H1 (cell line): ENCODE results near the gene CYP46A1. TPM values are rescaled to one million over a fixed set of nuclear protein-coding genes. Genes with fewer than 3 reads are reported as not detected.

Experiments
- CTCF ChIA-PET: fragments of 300-600 bp; sonication (Branson Sonifier 250); formaldehyde crosslinking; loops from one replicate; lab custom pipeline; 2021; ENCODE audit not compliant: partially characterized antibody; lab: Charles Lee
- POLR2A ChIA-PET: fragments of 300-600 bp; sonication (Branson Sonifier 250); formaldehyde crosslinking; loops from one replicate; lab custom pipeline; 2021; ENCODE audit warnings: inconsistent platforms; ENCODE audit not compliant: partially characterized antibody; lab: Charles Lee
- DNase-seq, 2 experiments: peaks; one replicate each; pipeline versions ENCODE4 v3.0.0 to v3.0.0-alpha.2; 2010 to 2022; ENCODE audit warnings: low spot score in 2 of 2, low read depth in 1 of 2, mixed read lengths in 1 of 2
- FAIRE-seq: peaks from 2 replicates; lab custom pipeline; 2011; peaks lifted over from hg19 to GRCh38; lab: Jason Lieb, UNC
- H2AFZ ChIP-seq: 2 replicates; pipeline ENCODE4 v1.8.1; 2012; ENCODE audit warnings: low read length, inconsistent platforms
- H2AK5ac ChIP-seq: 2 replicates; pipeline ENCODE4 v1.6.1; 2013; ENCODE audit warnings: low read depth, low read length
- H2BK120ac ChIP-seq: replicated peaks from 2 replicates; pipeline ENCODE3; 2013; ENCODE audit warnings: low read depth, low read length, inconsistent platforms
- H2BK12ac ChIP-seq: 2 replicates; pipeline ENCODE4 v1.6.1; 2013; ENCODE audit warnings: low read depth, low read length
- H2BK15ac ChIP-seq: 2 replicates; pipeline ENCODE4 v1.6.1; 2013; ENCODE audit warnings: low read length
- H2BK20ac ChIP-seq: 2 replicates; pipeline ENCODE4 v1.6.1; 2013; ENCODE audit warnings: low read length
- H2BK5ac ChIP-seq: 2 replicates; pipeline ENCODE4 v1.6.1; 2013; ENCODE audit warnings: low read depth, low read length
- H3K14ac ChIP-seq: 2 replicates; pipeline ENCODE4 v1.6.1; 2013; ENCODE audit warnings: inconsistent platforms; ENCODE audit not compliant: insufficient read length
- H3K18ac ChIP-seq: 2 replicates; pipeline ENCODE4 v1.6.1; 2013; ENCODE audit warnings: low read length; ENCODE audit errors: extremely low read depth
- H3K23ac ChIP-seq: 2 replicates; pipeline ENCODE4 v1.6.1; 2013; ENCODE audit warnings: inconsistent platforms; ENCODE audit not compliant: insufficient read length
- H3K23me2 ChIP-seq: 2 replicates; pipeline ENCODE4 v1.6.1; 2013; ENCODE audit warnings: low read depth, low read length
- H3K27ac ChIP-seq: 2 replicates; pipeline ENCODE4 v1.6.1; 2011; ENCODE audit warnings: low read depth, low read length, inconsistent platforms
- H3K27me3 ChIP-seq, 4 experiments: replicated peaks in 1 of 4; 1 replicate in 1 of 4; 2 replicates in 3 of 4; pipeline versions ENCODE4 v1.6.1 to v1.8.1; 2011 to 2013; ENCODE audit warnings: low read length in 3 of 4, mild to moderate bottlenecking in 3 of 4, inconsistent platforms in 2 of 4, mixed read lengths in 2 of 4, moderate library complexity in 1 of 4; ENCODE audit not compliant: control insufficient read depth in 3 of 4, insufficient read depth in 3 of 4; ENCODE audit errors: extremely low read depth in 1 of 4
- H3K36me3 ChIP-seq, 4 experiments: 2 replicates each; pipeline versions ENCODE4 v1.6.1 to v1.8.1; 2011 to 2013; ENCODE audit warnings: mild to moderate bottlenecking in 4 of 4, low read length in 3 of 4, moderate library complexity in 2 of 4, control low read depth in 1 of 4, inconsistent platforms in 1 of 4; ENCODE audit not compliant: insufficient read depth in 4 of 4, control insufficient read depth in 2 of 4
- H3K4ac ChIP-seq: replicated peaks from 2 replicates; pipeline ENCODE3; 2013; ENCODE audit warnings: low read length, low read depth, mixed read lengths, inconsistent platforms; ENCODE audit not compliant: insufficient read length
- H3K4me1 ChIP-seq, 4 experiments: replicated peaks in 1 of 4; 1 replicate in 1 of 4; 2 replicates in 3 of 4; pipeline versions ENCODE4 v1.6.1 to v1.8.1; 2011 to 2013; ENCODE audit warnings: low read length in 3 of 4, inconsistent platforms in 2 of 4, mixed read lengths in 1 of 4; ENCODE audit not compliant: insufficient read depth in 4 of 4, control insufficient read depth in 3 of 4
- H3K4me2 ChIP-seq, 2 experiments: 2 replicates each; pipeline versions ENCODE4 v1.6.1 to v1.8.1; 2011 to 2013; ENCODE audit warnings: low read depth in 2 of 2, low read length in 2 of 2, control low read depth in 1 of 2, inconsistent platforms in 1 of 2, mild to moderate bottlenecking in 1 of 2; ENCODE audit not compliant: insufficient read depth in 1 of 2
- H3K4me3 ChIP-seq, 4 experiments: fragments of 200-600, 300-600 bp in 1 of 4; sonication (generic), shearing (Covaris generic), sonication (Bioruptor Twin) in 1 of 4; 2 replicates each; pipeline versions ENCODE4 v1.5.1 to v1.8.1; 2011 to 2016; ENCODE audit warnings: low read length in 4 of 4, low read depth in 3 of 4, control low read depth in 2 of 4, inconsistent platforms in 2 of 4, mild to moderate bottlenecking in 2 of 4, mixed read lengths in 1 of 4, moderate library complexity in 1 of 4; ENCODE audit not compliant: insufficient read depth in 2 of 4; ENCODE audit errors: extremely low read depth in 1 of 4
- H3K56ac ChIP-seq: replicated peaks from 2 replicates; pipeline ENCODE3; 2013; ENCODE audit warnings: low read depth, mild to moderate bottlenecking, mixed read lengths, low read length, inconsistent platforms; ENCODE audit not compliant: insufficient read length
- H3K79me1 ChIP-seq: 2 replicates; pipeline ENCODE4 v1.6.1; 2013; ENCODE audit warnings: low read depth, low read length, control low read depth
- H3K79me2 ChIP-seq, 2 experiments: 2 replicates each; pipeline versions ENCODE4 v1.6.1 to v1.8.1; 2012 to 2013; ENCODE audit warnings: low read length in 2 of 2, mild to moderate bottlenecking in 2 of 2, inconsistent platforms in 1 of 2; ENCODE audit not compliant: insufficient read depth in 2 of 2, control insufficient read depth in 1 of 2
- H3K9ac ChIP-seq, 4 experiments: replicated peaks in 1 of 4; 1 replicate in 1 of 4; 2 replicates in 3 of 4; pipeline versions ENCODE4 v1.6.1 to v1.8.1; 2011 to 2013; ENCODE audit warnings: low read depth in 3 of 4, low read length in 3 of 4, control low read depth in 2 of 4, mild to moderate bottlenecking in 2 of 4, moderate library complexity in 2 of 4, inconsistent platforms in 1 of 4; ENCODE audit errors: extremely low read depth in 1 of 4
- H3K9me3 ChIP-seq, 2 experiments: 2 replicates each; pipeline versions ENCODE4 v1.6.1 to v1.8.1; 2012 to 2013; ENCODE audit warnings: mild to moderate bottlenecking in 2 of 2, moderate library complexity in 2 of 2, control low read depth in 1 of 2, inconsistent platforms in 1 of 2, low read depth in 1 of 2, low read length in 1 of 2, mixed read lengths in 1 of 2; ENCODE audit not compliant: insufficient read depth in 2 of 2
- H4K20me1 ChIP-seq, 2 experiments: replicated peaks in 1 of 2; 2 replicates each; pipeline versions ENCODE3 to v1.8.1; 2011 to 2013; ENCODE audit warnings: inconsistent platforms in 2 of 2, low read length in 2 of 2, mild to moderate bottlenecking in 1 of 2; ENCODE audit not compliant: insufficient read depth in 2 of 2, control insufficient read depth in 1 of 2
- H4K5ac ChIP-seq: 2 replicates; pipeline ENCODE4 v1.6.1; 2013; ENCODE audit warnings: low read length, low read depth, mixed read lengths, inconsistent platforms; ENCODE audit not compliant: insufficient read length
- H4K8ac ChIP-seq: 2 replicates; pipeline ENCODE4 v1.8.0; 2013; ENCODE audit warnings: mild to moderate bottlenecking, moderate library complexity, low read length, inconsistent platforms; ENCODE audit not compliant: insufficient read depth; ENCODE audit errors: extremely low read depth
- H4K91ac ChIP-seq: replicated peaks from 2 replicates; pipeline ENCODE3; 2013; ENCODE audit warnings: low read length, mixed read lengths, inconsistent platforms; ENCODE audit not compliant: insufficient read length
- ATF3 ChIP-seq: IDR thresholded peaks from 2 replicates; pipeline ENCODE4 v1.6.1; 2011; ENCODE audit warnings: low read depth, mild to moderate bottlenecking, low read length; ENCODE audit not compliant: insufficient read depth
- BACH1 ChIP-seq: IDR thresholded peaks from 2 replicates; pipeline ENCODE4 v1.6.1; 2012; ENCODE audit warnings: low read length, improper control_type of control experiment
- BRCA1 ChIP-seq: IDR thresholded peaks from 2 replicates; pipeline ENCODE4 v1.6.1; 2012; ENCODE audit warnings: low read depth, low read length, improper control_type of control experiment
- CEBPB ChIP-seq: IDR thresholded peaks from 2 replicates; pipeline ENCODE4 v1.6.1; 2012; ENCODE audit warnings: low read depth, low read length
- CTBP2 ChIP-seq: IDR thresholded peaks from 2 replicates; pipeline ENCODE4 v1.7.0; 2011; ENCODE audit warnings: borderline replicate concordance, mild to moderate bottlenecking, moderate library complexity, mixed read lengths, low read length; ENCODE audit not compliant: insufficient read depth, insufficient read length
- GABPA ChIP-seq: IDR thresholded peaks from 2 replicates; pipeline ENCODE4 v1.6.1; 2011; ENCODE audit warnings: mild to moderate bottlenecking, low read length, moderate library complexity, borderline replicate concordance; ENCODE audit not compliant: insufficient read depth
- HDAC2 ChIP-seq, 2 experiments: fragments of 300-600 bp in 1 of 2; sonication (generic) in 1 of 2; IDR thresholded peaks; 2 replicates each; pipeline ENCODE4 v1.6.1; 2011 to 2012; ENCODE audit warnings: low read depth in 2 of 2, low read length in 2 of 2, mild to moderate bottlenecking in 2 of 2, moderate library complexity in 2 of 2, borderline replicate concordance in 1 of 2, inconsistent platforms in 1 of 2
- HDAC6 ChIP-seq: IDR thresholded peaks from one replicate; pipeline ENCODE4 v1.7.1; 2012; ENCODE audit warnings: low read depth, mild to moderate bottlenecking, inconsistent platforms, low read length, moderate library complexity
- JUN ChIP-seq: IDR thresholded peaks from 2 replicates; pipeline ENCODE4 v1.6.1; 2011; ENCODE audit warnings: low read depth, mild to moderate bottlenecking, improper control_type of control experiment, low read length
- MAX ChIP-seq: IDR thresholded peaks from 2 replicates; pipeline ENCODE4 v1.6.1; 2012; ENCODE audit warnings: inconsistent platforms
- NRF1 ChIP-seq: IDR thresholded peaks from 2 replicates; pipeline ENCODE4 v1.6.1; 2011; ENCODE audit warnings: mild to moderate bottlenecking, low read depth, low read length, improper control_type of control experiment
- USF2 ChIP-seq: IDR thresholded peaks from 2 replicates; pipeline ENCODE4 v1.6.1; 2011; ENCODE audit warnings: low read length, improper control_type of control experiment
- WGBS, 2 experiments: shearing (Covaris generic) in 1 of 2; methylation state at CpG; one replicate each; pipeline versions ENCODE4 v1.1.6 to v1.1.7; 2013 to 2015; ENCODE audit warnings: low lambda C conversion rate in 2 of 2, mixed read lengths in 2 of 2, inconsistent platforms in 1 of 2, low coverage in 1 of 2, missing lambda C conversion rate in 1 of 2; ENCODE audit not compliant: insufficient replicate concordance in 2 of 2, insufficient coverage in 1 of 2, insufficient read length in 1 of 2; ENCODE audit errors: extremely low coverage in 1 of 2, missing lambda C conversion rate in 1 of 2; 5-methylcytosine and 5-hydroxymethylcytosine counted together
- polyA plus RNA-seq, 7 experiments: library from polyadenylated mRNA; depleted of rRNA in 3 of 7; stranded (reverse) in 5 of 7; unstranded in 2 of 7; fragments of >200 nt in 5 of 7; fragments of 200-250 nt in 2 of 7; gene quantifications; 1 replicate in 5 of 7; 2 replicates in 1 of 7; 4 replicates in 1 of 7; pipeline versions ENCODE4 v1.2.1 to v1.2.3, GENCODE V29; 2011 to 2013; ENCODE audit warnings: missing spikeins in 2 of 7, mixed read lengths in 2 of 7
- total RNA-seq: library from RNA; stranded (reverse); fragmentation: NEBNext Ultra II Directional; extraction: Animal tissue kit (Norgen Biotek cat#: 25700); gene quantifications from 2 replicates; pipeline ENCODE4 v1.2.1, GENCODE V29; 2021

Gene CYP46A1
- total and polyA plus RNA-seq, 2 of the 8 experiments (the other 6 are each of a cell fraction or from before 2014, with no cell fraction given): 0.41 to 1.3 TPM

GRCh38 chr14:99676657-99677056 is 7.4 kb upstream of the CYP46A1 start:
- no peak overlapping the region for H3K4me3 ChIP-seq
- no peak overlapping the region for H3K23ac ChIP-seq
- no peaks in the 10 kb centered on the region for H4K20me1 ChIP-seq
- no peak overlapping the region for H4K5ac ChIP-seq
- H3K14ac ChIP-seq: no peak overlapping the region
- 0 out of 2 replicates have a peak overlapping the region, but pooled peaks have one; percentile 27 for H2BK12ac ChIP-seq
- no peak overlapping the region for H3K9ac ChIP-seq
- H2BK5ac ChIP-seq: no peak overlapping the region
- no peaks in the 10 kb centered on the region for H3K79me1 ChIP-seq
- H3K36me3 ChIP-seq: no peaks in the 10 kb centered on the region
- no peak overlapping the region for H2BK15ac ChIP-seq
- H3K9me3 ChIP-seq: peaks cover 6 to 10% of the 10 kb centered on the region in 2 experiments; a peak in 3 of 4 replicates
- no peak overlapping the region for H2BK120ac ChIP-seq
- CTCF ChIA-PET: interaction anchor here (1.0 to 2.3 kb wide), 9 partner anchors 8 to 153 kb away, joined by 3 to 6 read pairs (median 4); no protein-coding TSS in a partner anchor
- H4K8ac ChIP-seq: no peak overlapping the region
- H3K79me2 ChIP-seq: no peaks in the 10 kb centered on the region
- H3K4me1 ChIP-seq: peaks cover 6 to 16% (median 14%) of the 10 kb centered on the region in 4 experiments
- no peak overlapping the region for H3K27ac ChIP-seq
- DNase-seq: no peak
- no peak overlapping the region for H2AK5ac ChIP-seq
- H2BK20ac ChIP-seq: no peak overlapping the region
- no peak overlapping the region for H3K56ac ChIP-seq
- H4K91ac ChIP-seq: no peak overlapping the region
- WGBS, 2 experiments: 96% methylated on average over 7 of the region's 8 CpGs; no CpG with 5 or more reads in 1 of the 2 experiments
- POLR2A ChIA-PET: interaction anchor here (0.9 kb wide), 1 partner anchor 10 kb away, joined by 3 read pairs; no protein-coding TSS in a partner anchor
- H3K23me2 ChIP-seq: no peaks in the 10 kb centered on the region
- H3K4me2 ChIP-seq: no peak overlapping the region
- no peak overlapping the region; the same call in 1 of the 2 replicates for H3K18ac ChIP-seq
- H2AFZ ChIP-seq: no peak overlapping the region
- no peak for FAIRE-seq
- H3K4ac ChIP-seq: no peak overlapping the region
- H3K27me3 ChIP-seq: no peaks in the 10 kb centered on the region
- TF ChIP-seq NRF1: no peak
- no peak for TF ChIP-seq HDAC6
- no peak for TF ChIP-seq BACH1
- no peak for TF ChIP-seq USF2
- TF ChIP-seq MAX: no peak
- no peak for TF ChIP-seq ATF3
- no peak for TF ChIP-seq BRCA1
- no peak for TF ChIP-seq CEBPB
- TF ChIP-seq HDAC2 (IDR thresholded peaks at IDR 0.05; ENCODE audit: borderline replicate concordance in 1 of 2, low read depth in 2 of 2, low read length in 2 of 2): no peak
- no peak for TF ChIP-seq JUN
- no peak for TF ChIP-seq CTBP2
- no peak for TF ChIP-seq GABPA
